ENCODE measurements around the gene KLHL18. TPM values are rescaled to one million over a fixed set of nuclear protein-coding genes. Genes with fewer than 3 reads are reported as not detected.
"Not testable (repeated sequence)": the region's sequence is repeated elsewhere in the genome, so short reads cannot be mapped to it uniquely, and the experiment has no call there.

Gene KLHL18
- total RNA-seq, 2 experiments from 2014 or later = 46.7 to 50.0 TPM

DNA sequence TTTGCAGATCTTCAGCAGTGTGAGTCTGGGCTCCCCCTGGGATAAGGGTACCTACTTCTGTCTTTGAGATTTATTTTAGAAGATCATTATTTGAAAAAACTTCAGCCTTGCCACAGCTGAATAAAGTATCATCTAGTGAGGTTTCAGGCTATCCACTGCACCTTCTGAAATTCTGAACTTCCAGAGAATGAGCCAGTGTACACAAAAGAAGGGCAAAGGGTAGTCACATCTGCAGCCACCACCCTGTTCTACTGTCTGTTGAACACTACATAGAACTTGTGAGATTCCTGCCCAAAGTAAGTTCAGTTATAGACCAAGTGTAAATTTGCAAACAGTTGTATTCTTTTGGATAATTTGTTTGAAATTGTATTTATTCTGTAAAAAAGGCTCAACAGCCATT, 60.1 kb downstream of the KLHL18 start:
- POLR2A ChIA-PET = no interaction called here
- CTCF ChIA-PET = no interaction called here

DNA sequence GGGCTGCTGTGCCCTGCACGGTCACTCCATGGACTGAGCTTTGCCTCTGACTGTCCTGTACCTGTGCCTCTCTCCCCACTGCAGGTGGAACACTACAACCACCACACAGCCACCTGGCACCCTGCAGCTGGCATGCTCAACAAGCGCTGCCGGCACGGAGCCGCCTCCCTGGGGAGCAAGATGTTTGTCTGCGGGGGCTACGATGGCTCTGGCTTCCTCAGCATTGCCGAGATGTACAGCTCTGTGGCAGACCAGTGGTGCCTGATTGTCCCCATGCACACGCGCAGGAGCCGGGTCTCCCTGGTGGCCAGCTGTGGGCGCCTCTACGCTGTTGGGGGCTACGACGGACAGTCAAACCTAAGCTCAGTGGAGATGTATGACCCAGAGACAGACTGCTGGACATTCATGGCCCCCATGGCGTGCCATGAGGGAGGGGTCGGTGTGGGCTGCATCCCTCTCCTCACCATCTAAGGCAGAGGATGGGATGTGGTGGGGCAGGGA, 60.8 kb downstream of the KLHL18 start:
- ChIA-PET CTCF (interaction anchor here (1.3 kb wide), 1 partner anchor 13 kb away, joined by 3 read pairs; no protein-coding TSS in a partner anchor), POLR2A (no interaction called here)

DNA sequence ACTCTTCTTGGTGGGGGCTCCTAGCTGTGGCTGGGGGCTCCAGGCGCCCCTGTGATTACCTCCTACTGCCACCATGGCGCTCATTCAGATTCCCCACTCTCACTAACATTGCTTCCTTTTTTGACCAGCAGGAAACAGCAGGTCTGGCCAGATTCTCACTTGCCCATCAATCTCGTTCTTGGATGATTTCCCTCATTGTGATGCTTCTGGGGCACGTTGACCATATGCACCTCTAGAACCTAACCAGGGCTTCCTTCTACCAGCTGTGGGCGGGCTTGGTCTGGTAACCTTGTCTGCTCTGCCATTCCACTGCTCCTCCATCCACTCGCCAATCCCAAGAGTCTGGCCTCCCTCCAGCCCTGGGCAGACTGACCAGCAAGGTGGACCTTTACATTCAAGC, 62.2 kb downstream of the KLHL18 start:
- POLR2A ChIA-PET = no interaction called here
- CTCF ChIA-PET = interaction anchor here (0.8 kb wide), 1 partner anchor 8 kb away, joined by 3 read pairs; no protein-coding TSS in a partner anchor

DNA sequence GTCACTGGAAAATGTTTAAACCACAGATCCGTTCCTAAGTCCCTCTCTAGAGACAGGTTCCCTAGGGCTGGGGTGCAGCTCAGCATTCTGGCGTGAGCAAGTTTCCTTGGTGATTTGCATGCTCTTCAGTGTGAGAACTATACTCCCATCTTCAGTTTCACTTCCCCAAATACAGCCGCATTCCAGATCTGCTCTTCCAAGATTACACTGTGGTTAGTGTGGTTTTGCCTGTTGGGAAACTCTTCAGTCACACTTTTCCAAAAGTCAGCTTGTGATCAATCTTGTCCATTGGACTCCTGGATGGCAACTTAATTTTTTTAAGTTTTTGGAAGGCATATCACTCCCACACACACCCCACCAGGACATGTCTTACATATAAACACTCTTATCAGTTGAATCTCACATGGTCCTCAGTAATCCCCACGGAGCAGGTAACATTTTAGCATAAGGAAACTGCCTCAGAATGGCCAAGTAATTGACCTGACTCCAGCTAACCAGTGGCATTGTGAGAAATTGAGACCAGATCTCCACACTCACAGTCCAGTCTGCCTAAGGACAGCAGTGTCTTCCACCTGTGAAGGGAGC, 64.6 kb downstream of the KLHL18 start:
- CTCF ChIA-PET = interaction anchor here (0.6 kb wide), 1 partner anchor 1999 kb away, joined by 3 read pairs; no protein-coding TSS in a partner anchor
- POLR2A ChIA-PET = no interaction called here

DNA sequence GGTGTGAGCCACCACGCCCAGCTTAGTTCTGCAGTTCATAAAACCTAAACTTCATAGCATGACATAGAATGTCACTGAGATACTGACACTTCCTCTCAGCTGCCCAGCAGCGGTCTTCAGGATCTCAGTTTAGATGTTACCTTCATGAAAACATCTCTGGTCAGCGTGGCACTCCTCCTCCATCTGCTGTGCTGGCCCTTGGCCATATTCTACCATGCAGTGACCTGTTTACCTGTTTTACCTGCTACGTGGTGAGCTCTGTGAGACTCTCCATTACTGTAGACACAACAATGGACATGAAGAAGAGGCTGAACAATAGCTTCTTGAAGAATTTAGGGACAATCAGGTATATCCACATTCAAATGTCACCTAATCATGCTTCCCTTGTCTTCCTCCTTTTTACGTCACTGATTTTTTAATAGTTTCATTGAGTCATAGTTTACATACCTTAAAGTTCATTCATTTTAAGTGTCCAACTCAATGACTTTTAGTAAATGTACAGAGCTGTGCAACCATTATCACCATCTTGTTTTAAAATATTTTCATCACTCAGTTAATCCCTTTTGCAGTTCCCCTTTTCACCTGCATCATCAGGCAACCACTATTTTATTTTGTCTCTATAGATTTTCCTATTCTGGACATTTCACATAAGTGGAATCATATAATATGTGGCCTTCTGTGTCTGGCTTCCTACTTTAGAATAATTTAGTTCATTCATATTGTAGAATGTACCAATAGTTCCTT, 65.8 kb downstream of the KLHL18 start:
- ChIA-PET CTCF (no interaction called here), POLR2A (no interaction called here)

DNA sequence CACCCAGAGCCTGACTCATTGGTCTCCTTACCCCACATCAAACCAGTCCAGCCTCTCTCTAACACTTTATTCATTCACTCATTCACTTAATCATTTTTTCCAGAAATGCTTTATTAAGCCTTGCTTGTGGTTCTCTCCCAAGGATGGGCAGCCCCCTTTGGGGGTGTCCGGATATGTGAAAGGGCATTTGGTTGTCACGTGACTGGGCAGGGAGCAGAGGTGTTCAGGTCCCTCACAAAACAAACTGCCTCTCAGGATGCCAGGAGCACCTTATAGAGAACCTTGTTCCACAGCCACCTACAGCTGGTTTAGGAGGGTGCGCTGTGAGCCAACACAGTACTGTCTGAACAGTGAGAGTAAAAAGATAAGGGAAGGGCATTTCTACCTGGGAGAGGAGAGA, 72.3 kb downstream of the KLHL18 start:
- ChIA-PET POLR2A (no interaction called here), CTCF (no interaction called here)

DNA sequence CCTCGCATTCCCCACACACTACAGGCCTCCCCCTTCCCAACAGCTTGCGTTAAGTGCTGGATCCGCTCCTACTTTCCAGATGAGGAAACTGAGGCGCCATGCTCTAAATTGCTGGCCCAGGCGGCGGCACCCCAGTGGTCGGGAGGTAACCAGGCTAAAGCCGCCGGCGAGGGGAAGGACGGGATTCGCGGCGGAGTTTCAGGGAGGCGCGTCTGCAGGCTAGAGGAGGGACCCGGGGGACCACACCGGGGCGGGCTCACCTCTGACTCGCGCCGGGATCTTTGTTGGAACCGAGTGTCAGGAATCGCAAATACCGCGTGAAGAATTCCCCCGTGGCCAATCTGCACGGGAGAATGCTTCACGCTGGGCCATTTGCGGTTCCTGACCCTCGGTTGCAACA, 73.5 kb downstream of the KLHL18 start:
- POLR2A ChIA-PET = no interaction called here
- CTCF ChIA-PET = no interaction called here

DNA sequence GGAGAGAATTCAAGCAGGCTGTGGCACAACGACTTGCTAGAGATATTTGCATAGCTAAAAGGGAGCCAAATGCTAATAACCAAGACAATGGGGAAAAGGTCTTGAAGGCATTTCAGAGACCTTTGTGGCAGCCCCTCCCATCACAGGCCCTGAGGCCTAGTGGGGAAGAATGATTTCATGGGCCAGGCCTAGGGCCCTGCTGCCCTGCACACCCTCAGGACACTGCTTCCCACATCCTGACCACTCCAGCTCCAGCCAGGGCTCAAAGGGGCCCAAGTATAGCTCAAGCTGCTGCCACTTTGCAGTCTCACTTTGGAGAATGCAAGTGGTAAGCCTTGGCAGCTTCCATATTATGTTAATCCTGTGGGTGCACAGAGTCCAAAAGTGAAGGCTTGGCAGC, 76.6 kb downstream of the KLHL18 start:
- ChIA-PET CTCF (no interaction called here), POLR2A (interaction anchor here (0.5 kb wide), 1 partner anchor 72 kb away, joined by 3 read pairs; no protein-coding TSS in a partner anchor)

DNA sequence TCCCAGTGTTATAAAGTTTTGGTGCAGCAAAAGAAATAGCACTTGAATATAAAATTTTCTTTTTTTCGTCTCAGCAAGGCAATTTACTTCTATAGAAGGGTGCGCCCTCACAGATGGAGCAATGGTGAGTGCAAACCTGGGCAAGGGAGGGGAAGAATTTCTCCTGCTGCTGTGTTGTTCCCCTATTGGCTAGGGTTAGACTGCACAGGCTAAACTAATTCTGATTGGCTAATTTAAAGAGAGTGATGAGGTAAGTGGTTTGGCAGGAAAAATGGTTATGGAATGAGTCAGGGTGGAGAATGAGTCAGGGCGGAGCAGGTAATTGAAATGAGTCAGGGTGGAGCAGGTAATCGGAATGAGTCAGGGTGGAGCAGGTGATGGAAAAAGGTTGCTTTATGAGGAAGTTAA, 77.4 kb downstream of the KLHL18 start:
- POLR2A ChIA-PET, CTCF ChIA-PET: not testable (repeated sequence)

DNA sequence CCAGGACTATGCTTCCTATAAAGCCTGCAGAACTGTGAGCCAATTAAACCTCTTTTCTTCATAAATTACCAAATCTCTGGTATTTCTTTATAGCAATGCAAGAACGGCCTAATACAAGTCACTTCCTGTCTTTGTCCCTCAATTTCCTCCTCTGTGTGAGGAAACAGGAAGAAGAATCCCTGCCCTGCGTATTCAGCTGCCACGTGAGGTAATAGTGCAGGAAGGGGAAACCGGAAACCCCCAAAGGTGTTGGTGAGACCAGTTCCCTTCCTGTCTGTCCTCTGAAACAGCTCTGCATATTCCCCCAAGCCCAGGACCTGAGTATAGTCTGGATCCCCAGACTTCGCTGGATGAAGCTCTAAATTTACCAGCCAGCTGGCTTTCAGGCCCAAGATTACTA, 80.0 kb downstream of the KLHL18 start:
- CTCF ChIA-PET = interaction anchor here (1.3 kb wide), 1 partner anchor 39 kb away, joined by 3 read pairs; no protein-coding TSS in a partner anchor

DNA sequence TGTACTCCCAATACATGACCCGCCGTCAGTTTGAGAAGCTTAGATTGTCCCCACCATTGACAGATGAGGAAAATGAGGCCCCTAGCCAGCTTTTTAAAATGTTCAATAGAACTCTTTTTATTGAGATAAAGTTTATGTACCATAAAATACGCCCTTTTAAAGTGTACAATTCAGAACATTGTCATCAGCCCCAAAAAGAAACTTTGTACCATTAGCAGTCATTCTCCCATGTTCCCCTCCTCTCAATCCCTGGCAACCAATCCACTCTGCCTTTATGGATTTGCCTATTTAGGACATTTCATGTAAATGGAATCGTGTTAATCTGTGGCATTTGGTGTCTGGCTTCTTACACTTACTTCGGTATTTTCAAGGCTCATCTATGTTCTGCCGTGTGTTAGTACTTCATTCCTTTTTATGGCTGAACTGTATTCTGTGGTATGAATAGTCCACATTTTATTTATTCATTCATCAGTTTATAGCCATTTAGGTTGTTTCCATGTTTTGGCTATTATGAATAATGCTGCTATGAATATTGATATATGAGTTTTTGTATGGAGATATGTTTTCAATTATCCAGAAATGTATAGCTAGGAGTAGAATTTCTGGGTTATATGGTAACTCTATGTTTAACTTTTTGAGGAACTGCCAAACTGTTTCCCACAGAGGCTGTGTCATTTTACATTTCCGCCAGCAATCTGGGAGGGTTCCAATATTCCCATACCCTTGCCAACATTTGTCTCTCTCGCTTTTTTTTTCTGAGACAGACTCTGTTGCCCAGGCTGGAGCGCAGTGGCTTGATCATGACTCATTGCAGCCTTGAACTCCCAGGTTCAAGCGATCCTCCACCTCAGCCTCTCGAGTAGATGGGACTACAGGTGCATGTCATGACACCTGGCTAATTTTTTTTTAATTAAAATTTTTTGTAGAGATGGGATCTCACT, 82.7 kb downstream of the KLHL18 start:
- ChIA-PET CTCF (no interaction called here), POLR2A (no interaction called here)

More for the DNA sequence above, 80.0 kb downstream of the KLHL18 start:
- POLR2A ChIA-PET = interaction anchor here (0.5 to 1.1 kb wide), 2 partner anchors 18 to 248 kb away, joined by 3 to 5 read pairs; partner anchors contain the start of gene PTPN23

DNA sequence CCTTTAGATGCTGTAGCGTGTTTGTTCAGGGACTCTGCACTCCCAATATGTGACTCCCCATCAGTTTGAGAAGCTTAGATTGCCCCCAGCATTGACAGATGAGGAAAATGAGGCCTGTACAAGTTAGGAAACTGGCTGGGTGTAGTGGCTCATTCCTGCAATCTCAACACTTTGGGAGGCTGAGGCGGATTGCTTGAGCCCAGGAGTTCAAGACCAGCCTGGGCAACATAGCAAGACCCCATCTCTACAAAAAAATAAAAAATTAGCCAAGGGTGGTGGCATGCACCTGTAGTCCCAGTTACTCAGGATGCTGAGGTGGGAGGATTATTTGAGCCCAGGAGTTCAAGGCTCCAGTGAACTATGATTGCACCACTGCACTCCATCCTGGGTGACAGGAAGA, 84.1 kb downstream of the KLHL18 start:
- CTCF ChIA-PET = no interaction called here
- POLR2A ChIA-PET = no interaction called here

DNA sequence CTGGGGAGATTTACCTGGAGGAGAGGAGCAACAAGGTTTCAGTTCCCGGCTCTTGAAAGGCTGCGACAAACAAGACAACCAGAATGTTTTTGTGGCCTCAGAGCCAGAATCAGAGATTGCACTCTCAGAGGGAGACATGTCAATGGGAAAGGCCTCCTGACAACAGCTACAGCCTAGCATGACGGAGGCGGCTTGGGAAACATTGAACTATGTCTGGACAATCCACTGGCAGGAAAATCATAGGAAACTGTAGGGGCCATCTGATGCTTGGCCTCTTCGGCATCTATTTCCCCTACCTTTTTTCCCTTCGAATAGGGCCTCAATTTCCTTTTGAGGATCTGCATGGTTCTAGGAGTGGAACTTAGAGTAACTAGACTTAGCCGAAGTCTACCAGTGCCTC, 84.9 kb downstream of the KLHL18 start:
- POLR2A ChIA-PET = no interaction called here
- CTCF ChIA-PET = no interaction called here

DNA sequence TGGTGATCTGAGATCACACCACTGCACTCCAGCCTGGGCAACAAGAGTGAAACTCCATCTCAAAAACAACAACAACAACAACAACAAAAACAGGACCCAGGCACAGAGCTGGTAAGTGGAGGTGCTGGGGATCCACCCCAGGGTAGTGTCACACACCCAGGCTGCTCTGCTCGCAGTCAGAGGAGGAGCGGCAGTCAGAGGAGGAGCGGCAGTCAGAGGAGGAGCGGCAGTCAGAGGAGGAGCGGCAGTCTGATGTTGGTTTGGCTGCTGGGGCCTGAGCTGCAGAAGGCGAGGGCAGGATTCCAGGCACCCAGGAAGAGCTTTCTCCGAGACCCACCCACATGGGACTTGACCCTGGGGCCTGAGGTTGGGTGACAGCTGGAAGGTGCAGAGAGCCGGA, 87.3 kb downstream of the KLHL18 start:
- CTCF ChIA-PET = interaction anchor here (0.6 kb wide), 1 partner anchor 21 kb away, joined by 4 read pairs; no protein-coding TSS in a partner anchor

DNA sequence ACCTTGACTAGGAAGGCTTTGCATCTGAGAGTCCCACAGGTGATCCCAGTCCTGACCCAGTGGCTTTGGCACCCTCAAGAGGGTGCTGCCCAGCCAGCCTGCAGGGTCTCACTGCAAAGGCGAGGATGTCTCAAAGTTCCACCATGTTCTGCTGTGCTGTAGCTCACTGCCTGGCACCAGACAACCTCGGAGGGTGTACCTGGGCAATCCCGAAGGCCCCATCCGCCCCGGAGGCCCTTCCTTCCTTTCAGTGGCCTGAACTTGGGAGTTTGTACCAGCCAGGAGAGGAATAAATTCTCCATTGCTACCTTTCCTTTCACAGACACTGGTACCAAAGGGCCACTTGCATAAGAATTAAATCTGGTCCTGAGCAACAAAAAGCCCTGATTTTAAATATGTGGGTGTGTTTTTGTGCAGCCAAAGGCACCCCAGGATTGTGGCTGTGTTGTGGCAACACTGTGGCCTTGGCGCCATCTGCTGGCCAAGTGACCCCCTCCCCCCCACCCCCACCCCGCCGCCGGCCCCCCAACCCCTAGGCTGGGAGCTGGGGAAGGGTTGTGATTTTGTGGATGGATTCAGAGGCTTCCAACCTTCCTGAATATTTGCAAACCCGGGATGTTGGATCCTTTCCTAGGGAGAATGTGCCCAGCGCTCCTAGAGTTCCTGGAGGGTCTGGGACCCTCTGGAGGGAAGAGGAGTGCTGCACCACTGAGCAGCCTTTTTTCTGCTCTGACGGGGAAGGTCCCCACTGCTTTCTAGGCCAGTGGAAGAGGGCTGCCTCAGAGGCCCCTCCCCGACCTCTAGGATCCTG, 88.3 kb downstream of the KLHL18 start:
- CTCF ChIA-PET = no interaction called here

More for the DNA sequence above, 87.3 kb downstream of the KLHL18 start:
- POLR2A ChIA-PET = not testable (repeated sequence)

DNA sequence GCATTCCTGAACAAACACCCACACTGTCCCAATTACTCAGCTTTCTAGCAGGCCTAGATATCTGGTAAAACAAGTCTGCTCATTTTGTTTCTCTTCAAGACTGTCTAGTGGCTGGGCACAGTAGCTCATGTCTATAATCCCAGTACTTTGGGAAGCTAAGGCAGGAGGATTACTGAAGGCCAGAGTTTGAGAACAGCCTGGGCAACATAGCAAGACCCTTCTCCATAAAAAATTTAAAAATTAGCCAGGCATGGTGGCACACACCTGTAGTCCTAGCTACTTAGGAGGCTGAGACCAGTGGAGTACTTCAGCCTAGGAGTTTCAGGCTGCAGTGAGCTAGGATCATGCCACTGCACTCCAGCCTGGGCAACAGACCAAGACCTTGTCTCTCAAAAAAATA, 91.8 kb downstream of the KLHL18 start:
- POLR2A ChIA-PET = no interaction called here
- CTCF ChIA-PET = no interaction called here

More for the DNA sequence above, 88.3 kb downstream of the KLHL18 start:
- POLR2A ChIA-PET = interaction anchor here (0.5 kb wide), 1 partner anchor 13 kb away, joined by 3 read pairs; no protein-coding TSS in a partner anchor

DNA sequence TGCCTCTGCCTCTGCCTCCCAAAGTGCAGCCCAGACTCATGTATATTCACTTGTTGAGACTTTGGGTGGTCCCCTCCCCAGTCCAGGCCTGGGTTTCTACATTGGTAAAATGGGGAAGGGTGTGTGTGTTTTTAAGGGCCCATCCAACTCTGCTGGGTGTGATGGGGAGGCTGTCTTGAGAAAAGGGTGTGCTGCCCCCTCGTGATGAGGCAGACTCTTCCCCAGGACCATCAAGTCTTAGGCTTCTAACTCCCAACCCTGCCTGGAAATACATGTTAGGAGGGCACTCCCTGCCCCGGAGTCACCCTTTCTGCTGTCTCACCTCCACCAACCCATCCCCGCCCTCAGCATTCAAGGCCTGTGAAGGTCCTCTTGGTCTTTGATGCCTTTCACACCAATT, 93.6 kb downstream of the KLHL18 start:
- CTCF ChIA-PET = no interaction called here

DNA sequence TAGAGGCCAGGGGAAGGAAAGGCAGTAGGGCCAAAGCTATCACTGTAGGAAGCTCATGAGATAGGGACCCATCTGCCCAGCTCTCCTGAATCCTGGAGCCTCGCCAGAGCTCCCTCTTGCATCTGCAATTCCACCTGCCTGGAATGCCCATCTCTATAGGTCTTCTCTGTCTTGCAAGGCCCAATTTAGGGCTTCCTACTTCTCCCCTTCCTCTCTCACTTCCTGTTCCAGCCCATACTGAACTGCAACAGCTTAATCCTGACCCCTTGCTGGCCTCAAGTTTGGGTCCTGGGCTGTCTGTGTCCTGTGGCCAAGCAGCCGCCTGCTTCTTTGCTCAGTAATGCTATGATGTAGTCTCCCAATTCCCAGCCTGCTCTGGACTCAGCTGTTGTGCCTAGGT, 94.4 kb downstream of the KLHL18 start:
- ChIA-PET POLR2A (no interaction called here), CTCF (no interaction called here)

More for the DNA sequence above, 93.6 kb downstream of the KLHL18 start:
- POLR2A ChIA-PET = no interaction called here

DNA sequence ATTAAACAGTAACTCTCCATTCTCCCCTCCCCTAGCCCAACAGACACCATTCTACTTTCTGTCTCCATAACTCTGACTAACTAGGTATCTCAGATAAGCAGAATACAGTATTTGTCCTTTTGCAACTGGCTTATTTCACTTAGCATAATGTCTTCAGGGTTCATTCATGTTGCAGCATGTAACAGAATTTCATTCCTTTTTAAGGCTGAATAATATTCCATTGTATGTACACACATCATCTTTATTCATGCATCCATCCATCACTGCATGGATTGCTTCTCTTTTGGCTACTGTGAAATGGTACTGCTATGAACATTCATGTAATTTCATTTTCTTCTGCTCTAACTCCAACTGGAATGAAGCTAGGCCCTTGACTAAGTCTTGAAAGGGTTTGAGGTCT, 96.1 kb downstream of the KLHL18 start:
- ChIA-PET POLR2A (no interaction called here), CTCF (no interaction called here)

Data from activated CD8-positive, alpha-beta memory T cell treated with anti-CD3 and anti-CD28 coated beads for 36 hours (primary cell).